Tibial artery (tissue), 4 donors: ENCODE data around the gene PDZD4.

Experiments used
- DNase-seq, 2 donors: peaks; one replicate each; pipeline ENCODE4 v3.0.0-alpha.2; 2019
- H3K27ac ChIP-seq, 2 donors: fragments of 200-600 bp; sonication (generic) in 1 of 2; 1 replicate in 1 of 2; 2 replicates in 1 of 2; pipeline ENCODE4 v1.5.1; 2018 to 2019; ENCODE audit warnings: mild to moderate bottlenecking in 1 of 2
- H3K27me3 ChIP-seq, 2 donors: fragments of 200-600 bp; sonication (generic) in 1 of 2; one replicate each; pipeline versions ENCODE4 v1.5.1 to v1.6.0; 2016 to 2019
- H3K36me3 ChIP-seq, 3 donors: fragments of 200-600 bp; sonication (generic) in 2 of 3; one replicate each; pipeline ENCODE4 v1.5.1; 2016 to 2019; ENCODE audit warnings: mild to moderate bottlenecking in 2 of 3
- H3K4me1 ChIP-seq, 4 donors: fragments of 200-600 bp; sonication (generic) in 2 of 4; 1 replicate in 3 of 4; 2 replicates in 1 of 4; pipeline ENCODE4 v1.5.1; 2016 to 2019
- H3K4me3 ChIP-seq, 2 donors: fragments of 200-600 bp; sonication (generic) in 1 of 2; 1 replicate in 1 of 2; 2 replicates in 1 of 2; pipeline ENCODE4 v1.5.1; 2018 to 2019; ENCODE audit warnings: mild to moderate bottlenecking in 2 of 2
- H3K9me3 ChIP-seq, 3 donors: fragments of 200-600 bp; sonication (generic) in 1 of 3; one replicate each; pipeline ENCODE4 v1.5.1; 2016 to 2019
- intact Hi-C: fragments of 100-400 bp; cut with DNase I; formaldehyde crosslinking; loops from one replicate; pipeline ENCODE4 v1.15.0; 2023; ENCODE audit warnings: low total_unique reads
- TF ChIP-seq, protein P1 (sequence below), 2 experiments: fragments of 200-600 bp in 1 of 2; fragments of 450-650 bp in 1 of 2; IDR thresholded peaks; one replicate each; pipeline ENCODE4 v1.5.1; 2017 to 2019; ENCODE audit warnings: antibody characterized with exemption in 2 of 2, mild to moderate bottlenecking in 1 of 2, moderate library complexity in 1 of 2

PDZD4 gene

GRCh38 chrX:153877571-153878261 is 47.4 kb upstream of the PDZD4 start:
- H3K4me1 ChIP-seq = no peaks in the 10 kb centered on the region
- H3K4me3 ChIP-seq = no peak overlapping the region
- TF ChIP-seq, protein P1, sequence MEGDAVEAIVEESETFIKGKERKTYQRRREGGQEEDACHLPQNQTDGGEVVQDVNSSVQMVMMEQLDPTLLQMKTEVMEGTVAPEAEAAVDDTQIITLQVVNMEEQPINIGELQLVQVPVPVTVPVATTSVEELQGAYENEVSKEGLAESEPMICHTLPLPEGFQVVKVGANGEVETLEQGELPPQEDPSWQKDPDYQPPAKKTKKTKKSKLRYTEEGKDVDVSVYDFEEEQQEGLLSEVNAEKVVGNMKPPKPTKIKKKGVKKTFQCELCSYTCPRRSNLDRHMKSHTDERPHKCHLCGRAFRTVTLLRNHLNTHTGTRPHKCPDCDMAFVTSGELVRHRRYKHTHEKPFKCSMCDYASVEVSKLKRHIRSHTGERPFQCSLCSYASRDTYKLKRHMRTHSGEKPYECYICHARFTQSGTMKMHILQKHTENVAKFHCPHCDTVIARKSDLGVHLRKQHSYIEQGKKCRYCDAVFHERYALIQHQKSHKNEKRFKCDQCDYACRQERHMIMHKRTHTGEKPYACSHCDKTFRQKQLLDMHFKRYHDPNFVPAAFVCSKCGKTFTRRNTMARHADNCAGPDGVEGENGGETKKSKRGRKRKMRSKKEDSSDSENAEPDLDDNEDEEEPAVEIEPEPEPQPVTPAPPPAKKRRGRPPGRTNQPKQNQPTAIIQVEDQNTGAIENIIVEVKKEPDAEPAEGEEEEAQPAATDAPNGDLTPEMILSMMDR (IDR thresholded peaks at IDR 0.05) = no peak
- H3K9me3 ChIP-seq = no peaks in the 10 kb centered on the region
- DNase-seq = no peak
- H3K27me3 ChIP-seq = peaks cover 0 to 51% of the 10 kb centered on the region in 2 donors
- intact Hi-C loops = no loop called here
- no peaks in the 10 kb centered on the region for H3K36me3 ChIP-seq
- H3K27ac ChIP-seq = no peak overlapping the region

DNA sequence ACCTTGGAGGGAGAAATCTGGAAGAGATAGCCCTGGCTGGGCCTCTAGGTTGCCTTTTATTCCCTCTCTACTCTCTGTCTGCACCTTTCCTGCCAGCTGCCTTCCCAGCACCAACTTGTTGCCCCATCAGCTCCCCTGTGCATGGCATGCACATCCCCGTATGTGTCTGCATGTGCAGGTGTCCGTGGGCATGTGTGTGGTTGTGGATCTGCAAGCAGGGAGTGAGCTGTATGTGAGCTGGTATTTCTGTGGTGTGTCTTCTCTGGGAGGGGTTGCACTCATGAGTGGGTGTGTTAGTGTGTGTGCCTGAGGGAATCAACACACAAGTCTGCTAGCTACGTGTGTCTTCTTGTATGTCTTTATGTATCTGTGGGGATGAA is 45.8 kb upstream of the PDZD4 start:
- Histone ChIP-seq H3K4me1 (no peaks in the 10 kb centered on the region), H3K9me3 (no peaks in the 10 kb centered on the region), H3K4me3 (no peak overlapping the region), H3K27me3 (peaks cover 0 to 36% of the 10 kb centered on the region in 2 donors), H3K27ac (no peak overlapping the region), H3K36me3 (no peaks in the 10 kb centered on the region)
- no peak for DNase-seq
- intact Hi-C loops = no loop called here
- TF ChIP-seq, protein P1 (IDR thresholded peaks at IDR 0.05) = no peak

DNA sequence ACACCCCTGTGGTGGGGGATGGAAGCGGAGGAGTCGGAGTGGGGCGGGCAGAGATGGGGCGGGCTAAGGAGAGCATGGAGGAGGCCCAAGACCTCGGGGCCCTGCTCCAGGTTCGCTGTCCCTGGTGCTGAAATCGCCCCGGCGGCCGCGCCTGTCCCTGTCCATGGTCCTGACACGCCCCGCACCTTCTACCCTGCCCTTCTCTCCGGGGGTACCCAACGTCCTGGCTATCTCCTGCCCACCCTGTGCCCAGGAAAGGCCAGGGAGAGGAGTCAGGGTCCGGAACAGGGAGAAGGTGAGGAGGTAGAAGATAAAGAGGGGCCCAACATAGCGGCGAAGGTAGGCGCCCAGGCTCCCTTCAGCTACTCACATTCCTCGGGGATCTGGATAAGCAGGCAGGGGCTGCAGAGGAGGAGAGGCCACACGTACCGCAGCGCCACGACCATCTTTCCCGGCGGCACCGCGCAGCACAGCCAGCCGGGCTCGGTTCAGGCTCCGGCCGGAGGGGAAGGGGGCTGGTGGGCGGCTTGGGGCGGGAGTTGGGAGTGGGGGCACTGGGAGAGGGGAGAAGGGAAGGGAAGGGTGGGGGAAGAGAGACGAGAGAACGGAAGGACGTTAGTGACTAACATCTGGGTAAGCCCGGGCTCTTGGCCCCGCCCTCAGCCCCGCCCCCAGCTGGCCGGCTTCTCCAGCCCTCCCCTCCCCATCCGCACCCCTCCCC is 45.2 kb upstream of the PDZD4 start:
- Histone ChIP-seq H3K4me3 (no peak overlapping the region), H3K27ac (no peak overlapping the region), H3K27me3 (peaks cover 0 to 39% of the 10 kb centered on the region in 2 donors), H3K9me3 (no peaks in the 10 kb centered on the region), H3K36me3 (no peaks in the 10 kb centered on the region), H3K4me1 (no peaks in the 10 kb centered on the region)
- peak in 1 of 2 donors; percentile 65 for DNase-seq
- intact Hi-C loops = no loop called here
- TF ChIP-seq, protein P1 (IDR thresholded peaks at IDR 0.05) = no peak

DNA sequence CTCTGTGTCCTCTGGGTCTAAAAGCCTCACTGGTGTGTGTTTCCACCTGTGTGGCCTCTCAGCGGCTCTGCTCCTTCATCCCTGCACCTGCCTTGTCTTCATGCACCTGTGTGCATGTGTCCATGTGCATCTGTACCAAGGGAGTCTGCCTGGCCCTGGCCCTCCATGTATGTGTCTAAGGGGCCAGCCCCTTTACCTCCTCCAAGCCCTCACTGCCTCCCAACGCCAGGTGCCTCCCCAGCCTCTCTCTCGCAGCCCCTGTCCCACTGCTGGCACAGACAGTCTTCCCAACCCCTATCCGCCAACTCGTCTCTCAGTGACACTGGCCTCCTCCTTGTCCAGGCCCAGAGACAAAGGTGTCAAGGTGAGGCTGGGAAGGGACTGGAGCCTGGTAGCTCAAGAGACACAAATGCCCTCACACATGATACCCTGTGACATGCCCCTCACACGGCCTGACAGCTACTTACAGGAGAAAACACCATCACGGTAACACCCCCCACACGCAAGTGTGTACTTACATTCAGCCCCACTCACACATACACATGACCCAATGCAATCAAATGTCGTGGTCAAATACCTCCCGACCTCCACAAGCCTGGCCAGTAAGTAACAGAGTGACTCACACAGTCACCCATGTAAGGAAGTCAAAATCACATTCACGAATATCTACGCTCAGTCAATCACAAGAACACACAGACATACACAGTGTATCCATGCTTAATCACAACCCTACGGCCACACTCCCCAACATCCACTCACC is 44.2 kb upstream of the PDZD4 start:
- no peak overlapping the region for H3K27ac ChIP-seq
- peaks cover 0 to 36% of the 10 kb centered on the region in 2 donors for H3K27me3 ChIP-seq
- H3K9me3 ChIP-seq = no peaks in the 10 kb centered on the region
- DNase-seq = no peak
- TF ChIP-seq, protein P1 (IDR thresholded peaks at IDR 0.05) = no peak
- no peaks in the 10 kb centered on the region for H3K4me1 ChIP-seq
- no peaks in the 10 kb centered on the region for H3K36me3 ChIP-seq
- intact Hi-C loops = no loop called here
- H3K4me3 ChIP-seq = no peak overlapping the region

- Histone ChIP-seq H3K4me1 (no peaks in the 10 kb centered on the region), H3K27me3 (peaks cover 0 to 32% of the 10 kb centered on the region in 2 donors), H3K9me3 (no peaks in the 10 kb centered on the region), H3K4me3 (no peak overlapping the region), H3K27ac (no peak overlapping the region), H3K36me3 (no peaks in the 10 kb centered on the region)
- TF ChIP-seq, protein P1 (IDR thresholded peaks at IDR 0.05) = no peak
- no peak for DNase-seq
- intact Hi-C loops = no loop called here
Observed at GRCh38 chrX:153874085-153874365, 43.7 kb upstream of the PDZD4 start.
